ENCODE results near the gene LMO2.
"Not testable (repeated sequence)": the region's sequence is repeated elsewhere in the genome, so short reads cannot be mapped to it uniquely, and the experiment has no call there.

LMO2 gene

GRCh38 chr11:33859306-33859705, 32.6 kb downstream of the LMO2 start:
- DNase-seq: no peak

GRCh38 chr11:33857933-33858371, 33.9 kb downstream of the LMO2 start:
- peak; percentile 61 for DNase-seq

- DNase-seq: no peak
Observed at GRCh38 chr11:33855500-33855899, 36.4 kb downstream of the LMO2 start.

- no peak for DNase-seq
Observed at GRCh38 chr11:33848717-33849390, 43.0 kb downstream of the LMO2 start.

GRCh38 chr11:33847251-33847650, 44.6 kb downstream of the LMO2 start:
- DNase-seq: no peak

GRCh38 chr11:33844236-33844635, 47.6 kb downstream of the LMO2 start:
- no peak for DNase-seq

- no peak for DNase-seq
Observed at GRCh38 chr11:33843018-33843417, 48.9 kb downstream of the LMO2 start.

GRCh38 chr11:33842236-33842915, 49.5 kb downstream of the LMO2 start:
- DNase-seq: peak; percentile 11

GRCh38 chr11:33838234-33838633, 53.6 kb downstream of the LMO2 start:
- DNase-seq: not testable (repeated sequence)

GRCh38 chr11:33837334-33837733, 54.5 kb downstream of the LMO2 start:
- not testable (repeated sequence) for DNase-seq

GRCh38 chr11:33835143-33835878, 56.6 kb downstream of the LMO2 start:
- no peak for DNase-seq

- no peak for DNase-seq
Observed at GRCh38 chr11:33832676-33833075, 59.2 kb downstream of the LMO2 start.

GRCh38 chr11:33830903-33831648, 60.8 kb downstream of the LMO2 start:
- DNase-seq: no peak

- no peak for DNase-seq
Observed at GRCh38 chr11:33829430-33830141, 62.3 kb downstream of the LMO2 start.

- DNase-seq: no peak
Observed at GRCh38 chr11:33828604-33829429, 63.1 kb downstream of the LMO2 start.

GRCh38 chr11:33827206-33827605, 64.7 kb downstream of the LMO2 start:
- DNase-seq: no peak

GRCh38 chr11:33825854-33826560, 65.9 kb downstream of the LMO2 start:
- no peak for DNase-seq

GRCh38 chr11:33822981-33823380, 68.9 kb downstream of the LMO2 start:
- not testable (repeated sequence) for DNase-seq

- no peak for DNase-seq
Observed at GRCh38 chr11:33819278-33820035, 72.4 kb downstream of the LMO2 start.

All from NCI-H2107 (cell line).